HL-60 (cell line): ENCODE data around the gene HRH1.

Experiments
- DNase-seq, 2 experiments: peaks; one replicate each; pipeline ENCODE4 v3.0.0-alpha.2; 2010 to 2020; ENCODE audit warnings: low read depth in 1 of 2, low spot score in 1 of 2
- H3K27ac ChIP-seq: fragments of 250-450 bp; sonication (Bioruptor Pico); replicated peaks from 2 replicates; pipeline ENCODE4 v1.5.1; 2020; ENCODE audit warnings: mild to moderate bottlenecking, moderate library complexity
- H3K27me3 ChIP-seq: fragments of 250-450 bp; sonication (Bioruptor Pico); 2 replicates; pipeline ENCODE4 v1.5.1; 2021; ENCODE audit warnings: mild to moderate bottlenecking, moderate library complexity; ENCODE audit not compliant: insufficient read depth, poor library complexity, severe bottlenecking
- H3K4me3 ChIP-seq: replicated peaks from 2 replicates; pipeline ENCODE4 v1.5.1; 2011; ENCODE audit warnings: mild to moderate bottlenecking, control low read depth, low read length; ENCODE audit not compliant: insufficient read depth
- GABPA ChIP-seq: IDR thresholded peaks from 2 replicates; pipeline ENCODE4 v1.6.1; 2012; ENCODE audit warnings: low read depth
- POLR2AphosphoS5 ChIP-seq: IDR thresholded peaks from 2 replicates; pipeline ENCODE4 v1.6.1; 2012; ENCODE audit warnings: low read depth
- SPI1 ChIP-seq: IDR thresholded peaks from 2 replicates; pipeline ENCODE4 v1.6.1; 2012; ENCODE audit warnings: low read depth, mild to moderate bottlenecking, borderline replicate concordance
- TF ChIP-seq, protein P1 (sequence below): IDR thresholded peaks from one replicate; pipeline ENCODE4 v1.5.1; 2011; ENCODE audit warnings: low read length, control low read depth, inconsistent platforms; ENCODE audit not compliant: insufficient read depth
- TF ChIP-seq, protein P2 (sequence below): IDR thresholded peaks from 2 replicates; pipeline ENCODE4 v1.6.1; 2012; ENCODE audit warnings: low read depth; ENCODE audit not compliant: insufficient replicate concordance

The HRH1 gene

DNA sequence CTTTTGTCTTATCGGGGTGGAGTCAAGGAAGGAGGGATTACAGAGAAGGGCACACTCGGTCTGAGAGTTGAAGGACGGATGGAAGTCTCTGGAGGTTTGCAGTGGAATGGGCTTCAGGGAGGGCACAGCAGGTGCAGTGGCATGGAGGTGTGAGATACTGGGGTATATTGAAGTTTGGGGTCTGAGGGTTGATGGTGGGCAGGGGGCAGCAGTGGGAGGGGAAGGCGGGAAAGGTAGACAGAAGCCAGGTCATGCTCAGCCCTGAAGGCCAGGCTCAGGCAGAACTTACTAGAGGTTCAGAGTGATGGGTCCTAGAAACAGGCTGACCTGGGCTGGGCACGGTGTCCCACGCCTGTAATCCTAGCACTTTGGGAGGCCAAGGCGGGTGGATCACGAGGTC lies 52.7 kb downstream of the HRH1 start:
- Histone ChIP-seq H3K4me3 (no peak overlapping the region), H3K27me3 (no peaks in the 10 kb centered on the region), H3K27ac (no peak overlapping the region)
- no peak for TF ChIP-seq POLR2AphosphoS5
- TF ChIP-seq, protein P1, sequence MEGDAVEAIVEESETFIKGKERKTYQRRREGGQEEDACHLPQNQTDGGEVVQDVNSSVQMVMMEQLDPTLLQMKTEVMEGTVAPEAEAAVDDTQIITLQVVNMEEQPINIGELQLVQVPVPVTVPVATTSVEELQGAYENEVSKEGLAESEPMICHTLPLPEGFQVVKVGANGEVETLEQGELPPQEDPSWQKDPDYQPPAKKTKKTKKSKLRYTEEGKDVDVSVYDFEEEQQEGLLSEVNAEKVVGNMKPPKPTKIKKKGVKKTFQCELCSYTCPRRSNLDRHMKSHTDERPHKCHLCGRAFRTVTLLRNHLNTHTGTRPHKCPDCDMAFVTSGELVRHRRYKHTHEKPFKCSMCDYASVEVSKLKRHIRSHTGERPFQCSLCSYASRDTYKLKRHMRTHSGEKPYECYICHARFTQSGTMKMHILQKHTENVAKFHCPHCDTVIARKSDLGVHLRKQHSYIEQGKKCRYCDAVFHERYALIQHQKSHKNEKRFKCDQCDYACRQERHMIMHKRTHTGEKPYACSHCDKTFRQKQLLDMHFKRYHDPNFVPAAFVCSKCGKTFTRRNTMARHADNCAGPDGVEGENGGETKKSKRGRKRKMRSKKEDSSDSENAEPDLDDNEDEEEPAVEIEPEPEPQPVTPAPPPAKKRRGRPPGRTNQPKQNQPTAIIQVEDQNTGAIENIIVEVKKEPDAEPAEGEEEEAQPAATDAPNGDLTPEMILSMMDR: no peak
- TF ChIP-seq, protein P2, sequence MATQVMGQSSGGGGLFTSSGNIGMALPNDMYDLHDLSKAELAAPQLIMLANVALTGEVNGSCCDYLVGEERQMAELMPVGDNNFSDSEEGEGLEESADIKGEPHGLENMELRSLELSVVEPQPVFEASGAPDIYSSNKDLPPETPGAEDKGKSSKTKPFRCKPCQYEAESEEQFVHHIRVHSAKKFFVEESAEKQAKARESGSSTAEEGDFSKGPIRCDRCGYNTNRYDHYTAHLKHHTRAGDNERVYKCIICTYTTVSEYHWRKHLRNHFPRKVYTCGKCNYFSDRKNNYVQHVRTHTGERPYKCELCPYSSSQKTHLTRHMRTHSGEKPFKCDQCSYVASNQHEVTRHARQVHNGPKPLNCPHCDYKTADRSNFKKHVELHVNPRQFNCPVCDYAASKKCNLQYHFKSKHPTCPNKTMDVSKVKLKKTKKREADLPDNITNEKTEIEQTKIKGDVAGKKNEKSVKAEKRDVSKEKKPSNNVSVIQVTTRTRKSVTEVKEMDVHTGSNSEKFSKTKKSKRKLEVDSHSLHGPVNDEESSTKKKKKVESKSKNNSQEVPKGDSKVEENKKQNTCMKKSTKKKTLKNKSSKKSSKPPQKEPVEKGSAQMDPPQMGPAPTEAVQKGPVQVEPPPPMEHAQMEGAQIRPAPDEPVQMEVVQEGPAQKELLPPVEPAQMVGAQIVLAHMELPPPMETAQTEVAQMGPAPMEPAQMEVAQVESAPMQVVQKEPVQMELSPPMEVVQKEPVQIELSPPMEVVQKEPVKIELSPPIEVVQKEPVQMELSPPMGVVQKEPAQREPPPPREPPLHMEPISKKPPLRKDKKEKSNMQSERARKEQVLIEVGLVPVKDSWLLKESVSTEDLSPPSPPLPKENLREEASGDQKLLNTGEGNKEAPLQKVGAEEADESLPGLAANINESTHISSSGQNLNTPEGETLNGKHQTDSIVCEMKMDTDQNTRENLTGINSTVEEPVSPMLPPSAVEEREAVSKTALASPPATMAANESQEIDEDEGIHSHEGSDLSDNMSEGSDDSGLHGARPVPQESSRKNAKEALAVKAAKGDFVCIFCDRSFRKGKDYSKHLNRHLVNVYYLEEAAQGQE: no peak
- TF ChIP-seq SPI1: no peak
- TF ChIP-seq GABPA: no peak
- no peak for DNase-seq

DNA sequence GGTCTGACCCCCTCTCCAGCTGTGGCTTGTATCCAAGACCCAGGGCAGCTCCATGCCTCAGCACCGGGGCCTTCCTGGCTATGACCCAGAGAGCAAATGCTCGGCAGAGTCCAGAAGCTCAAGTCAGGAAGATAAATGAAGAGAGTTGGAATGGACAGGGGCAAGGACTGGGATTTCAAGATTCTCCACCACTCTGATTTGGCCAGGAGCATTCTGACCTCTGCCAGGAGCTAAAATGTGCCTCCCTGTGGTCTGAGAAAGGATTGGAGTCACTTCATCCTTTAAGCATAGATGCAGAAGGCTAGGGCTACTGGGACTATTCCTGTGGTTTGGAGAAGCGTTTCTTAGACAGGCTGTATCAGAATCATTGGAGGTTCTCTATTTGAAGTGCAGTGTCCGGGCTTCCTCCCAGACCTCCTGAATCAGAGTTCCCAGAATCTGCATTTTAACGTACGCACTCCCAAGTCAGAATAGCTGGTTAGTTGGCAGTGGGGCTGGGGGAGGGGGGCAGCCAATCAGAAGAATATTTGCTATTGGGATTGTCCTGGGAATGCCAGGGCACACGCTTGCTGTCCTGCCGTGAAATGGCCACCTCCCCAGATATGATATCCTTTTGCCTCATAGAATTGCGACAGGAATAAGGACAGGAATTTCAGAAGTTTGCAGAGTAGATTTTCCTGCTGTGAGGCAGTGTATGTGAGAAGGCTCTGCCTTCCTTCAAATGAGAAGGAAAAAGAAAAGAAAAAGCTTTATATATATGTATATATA lies 57.4 kb downstream of the HRH1 start:
- DNase-seq: no peak
- H3K27me3 ChIP-seq: no peaks in the 10 kb centered on the region
- no peak overlapping the region for H3K27ac ChIP-seq
- H3K4me3 ChIP-seq: no peak overlapping the region
- no peak for TF ChIP-seq GABPA
- TF ChIP-seq, protein P2: no peak
- TF ChIP-seq POLR2AphosphoS5: no peak
- TF ChIP-seq, protein P1: no peak

DNA sequence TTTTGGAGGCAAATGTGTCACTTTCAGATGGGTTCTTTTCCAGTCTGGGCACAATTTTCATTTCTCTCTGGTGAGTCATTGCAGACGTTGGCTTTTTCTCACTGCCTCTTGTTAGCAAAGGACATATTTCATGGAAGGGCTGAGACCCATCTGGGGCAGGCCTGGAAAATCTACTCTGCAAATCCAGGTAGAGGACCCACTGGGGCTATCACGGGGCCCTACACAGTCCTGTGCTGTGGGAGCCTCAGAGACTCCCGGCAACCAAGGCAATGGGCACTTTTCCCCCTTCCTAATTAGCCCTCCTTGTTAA lies 58.0 kb downstream of the HRH1 start:
- Histone ChIP-seq H3K27me3 (no peaks in the 10 kb centered on the region), H3K27ac (no peak overlapping the region), H3K4me3 (no peak overlapping the region)
- TF ChIP-seq, protein P2: no peak
- no peak for TF ChIP-seq GABPA
- no peak for TF ChIP-seq POLR2AphosphoS5
- no peak for TF ChIP-seq SPI1
- TF ChIP-seq, protein P1: no peak
- no peak for DNase-seq
